ENCODE data around the gene ALKBH6.
A peak's percentile ranks its signal among the peaks of the same experiment; 100 is the strongest.
"Not testable (repeated sequence)": the region's sequence is repeated elsewhere in the genome, so short reads cannot be mapped to it uniquely, and the experiment has no call there.

Gene ALKBH6

GRCh38 chr19:36014012-36014924 lies at the start of gene ALKBH6:
ALKBH6 (minus strand) TSS chr19:36014213; CDS start chr19:36013397, 816 bp downstream.
- DNase-seq = peak; percentile 100

- DNase-seq = no peak
Observed at GRCh38 chr19:36061367-36061766, 47.4 kb upstream of the ALKBH6 start.

- peak; percentile 16 for DNase-seq
Observed at GRCh38 chr19:36060430-36060829, 46.4 kb upstream of the ALKBH6 start.

- DNase-seq = no peak
Observed at GRCh38 chr19:36059180-36059910, 45.3 kb upstream of the ALKBH6 start.

GRCh38 chr19:36058481-36059179 lies 44.6 kb upstream of the ALKBH6 start:
- DNase-seq = no peak

GRCh38 chr19:36054733-36055686 lies 41.0 kb upstream of the ALKBH6 start, which contains the start of gene WDR62:
WDR62 (plus strand) TSS chr19:36054897; CDS start chr19:36054972, 75 bp downstream.
- DNase-seq = peak; percentile 95

GRCh38 chr19:36054119-36054732 lies 40.2 kb upstream of the ALKBH6 start, which contains the start of gene THAP8:
THAP8 (minus strand) TSS chr19:36054285; CDS start chr19:36054217, 68 bp downstream.
- peak; percentile 100 for DNase-seq

- no peak for DNase-seq
Observed at GRCh38 chr19:36051637-36052036, 37.6 kb upstream of the ALKBH6 start.

- no peak for DNase-seq
Observed at GRCh38 chr19:36051236-36051635, 37.2 kb upstream of the ALKBH6 start.

GRCh38 chr19:36049080-36049698 lies 35.2 kb upstream of the ALKBH6 start:
- no peak for DNase-seq

GRCh38 chr19:36047835-36048234 lies 33.8 kb upstream of the ALKBH6 start:
- DNase-seq = no peak

GRCh38 chr19:36046443-36047050 lies 32.5 kb upstream of the ALKBH6 start:
- no peak for DNase-seq

- DNase-seq = no peak
Observed at GRCh38 chr19:36043952-36044351, 29.9 kb upstream of the ALKBH6 start.

- no peak for DNase-seq
Observed at GRCh38 chr19:36041831-36042230, 27.8 kb upstream of the ALKBH6 start.

GRCh38 chr19:36041092-36041491 lies 27.1 kb upstream of the ALKBH6 start:
- DNase-seq = not testable (repeated sequence)

GRCh38 chr19:36040495-36040894 lies 26.5 kb upstream of the ALKBH6 start:
- DNase-seq = no peak

GRCh38 chr19:36032251-36033104 lies 18.5 kb upstream of the ALKBH6 start, which contains the start of gene CLIP3:
CLIP3 (minus strand) TSS chr19:36032873; CDS start chr19:36032357, 516 bp downstream.
- peak; percentile 54 for DNase-seq

- no peak for DNase-seq
Observed at GRCh38 chr19:36031308-36031707, 17.3 kb upstream of the ALKBH6 start.
